ENCODE data around the gene TUT7. TPM values are rescaled to one million over a fixed set of nuclear protein-coding genes. Genes with fewer than 3 reads are reported as not detected.

The TUT7 gene
- total RNA-seq, 1 experiment from 2014 or later: 37.4 TPM

- H3K27me3 Mint-ChIP-seq (ENCODE audit: insufficient read depth, unreplicated experiment): no peaks in the 10 kb centered on the region
- POLR2A ChIA-PET: interaction anchor here (1.0 to 10.4 kb wide), 12 partner anchors 11 to 614 kb away, joined by 3 to 385 read pairs (median 8); partner anchors contain the start of genes ISCA1 and TUT7
- peaks cover 26% of the 10 kb centered on the region for H3K4me1 Mint-ChIP-seq (ENCODE audit: insufficient read depth, unreplicated experiment)
- TF ChIP-seq CTCF (IDR thresholded peaks at IDR 0.05; ENCODE audit: unreplicated experiment): no peak
- intact Hi-C loops (cut with micrococcal nuclease): loop anchor here (5.0 kb wide), 1 partner anchor 37 kb away; no protein-coding TSS in a partner anchor
- H3K9me3 Mint-ChIP-seq (ENCODE audit: unreplicated experiment): peaks cover 20% of the 10 kb centered on the region
- H3K36me3 Mint-ChIP-seq (ENCODE audit: insufficient read depth, unreplicated experiment): peaks cover 12% of the 10 kb centered on the region
- CTCF ChIA-PET: interaction anchor here (0.8 to 3.2 kb wide), 4 partner anchors 19 to 49 kb away, joined by 3 to 16 read pairs (median 4); no protein-coding TSS in a partner anchor
- peak; percentile 34 for DNase-seq (ENCODE audit: unreplicated experiment)
- peak overlapping the region; percentile 97 for H3K27ac Mint-ChIP-seq (ENCODE audit: low read depth, unreplicated experiment)
- BruUV-seq (replicated peaks): no TSS peak
- peak overlapping the region; percentile 21 for H3K4me3 Mint-ChIP-seq (ENCODE audit: unreplicated experiment)
Measured at GRCh38 chr9:86369810-86370209, 15.6 kb upstream of the TUT7 start.

- DNase-seq (ENCODE audit: unreplicated experiment): peak; percentile 93
- H3K27ac Mint-ChIP-seq (ENCODE audit: low read depth, unreplicated experiment): peak overlapping the region; percentile 97
Measured at GRCh38 chr9:86368871-86369521, 14.8 kb upstream of the TUT7 start.

GRCh38 chr9:86361176-86361575, 7.0 kb upstream of the TUT7 start:
- no peak for TF ChIP-seq CTCF (IDR thresholded peaks at IDR 0.05; ENCODE audit: unreplicated experiment)
- Mint-ChIP-seq H3K27ac (ENCODE audit: low read depth, unreplicated experiment) (no peak overlapping the region), H3K4me3 (ENCODE audit: unreplicated experiment) (no peak overlapping the region), H3K4me1 (ENCODE audit: insufficient read depth, unreplicated experiment) (peaks cover 12% of the 10 kb centered on the region), H3K27me3 (ENCODE audit: insufficient read depth, unreplicated experiment) (no peaks in the 10 kb centered on the region), H3K9me3 (ENCODE audit: unreplicated experiment) (no peaks in the 10 kb centered on the region), H3K36me3 (ENCODE audit: insufficient read depth, unreplicated experiment) (peaks cover 5% of the 10 kb centered on the region)
- no TSS peak for BruUV-seq (replicated peaks)
- ChIA-PET CTCF (interaction anchor here (1.6 kb wide), 1 partner anchor 73 kb away, joined by 8 read pairs; no protein-coding TSS in a partner anchor), POLR2A (interaction anchor here (0.6 to 17.3 kb wide), 3 partner anchors 10 to 45 kb away, joined by 3 to 481 read pairs (median 124); no protein-coding TSS in a partner anchor)
- DNase-seq (ENCODE audit: unreplicated experiment): no peak
- intact Hi-C loops (cut with micrococcal nuclease): no loop called here

More at GRCh38 chr9:86368871-86369521, 14.8 kb upstream of the TUT7 start:
- Mint-ChIP-seq H3K9me3 (ENCODE audit: unreplicated experiment) (peaks cover 14% of the 10 kb centered on the region), H3K27me3 (ENCODE audit: insufficient read depth, unreplicated experiment) (no peaks in the 10 kb centered on the region), H3K36me3 (ENCODE audit: insufficient read depth, unreplicated experiment) (peaks cover 12% of the 10 kb centered on the region), H3K4me3 (ENCODE audit: unreplicated experiment) (peak overlapping the region; percentile 21), H3K4me1 (ENCODE audit: insufficient read depth, unreplicated experiment) (peaks cover 26% of the 10 kb centered on the region)
- intact Hi-C loops (cut with micrococcal nuclease): loop anchor here (5.0 kb wide), 1 partner anchor 38 kb away; no protein-coding TSS in a partner anchor
- TF ChIP-seq CTCF (IDR thresholded peaks at IDR 0.05; ENCODE audit: unreplicated experiment): no peak
- ChIA-PET CTCF (interaction anchor here (0.5 to 3.2 kb wide), 3 partner anchors 20 to 39 kb away, joined by 4 to 16 read pairs (median 4); no protein-coding TSS in a partner anchor), POLR2A (interaction anchor here (0.7 to 10.4 kb wide), 15 partner anchors 10 to 614 kb away, joined by 3 to 385 read pairs (median 5); partner anchors contain the start of genes ISCA1 and TUT7)
- BruUV-seq (replicated peaks): no TSS peak

GRCh38 chr9:86359151-86359879, 5.1 kb upstream of the TUT7 start:
- DNase-seq (ENCODE audit: unreplicated experiment): no peak
- Mint-ChIP-seq H3K4me3 (ENCODE audit: unreplicated experiment) (no peak overlapping the region), H3K9me3 (ENCODE audit: unreplicated experiment) (no peaks in the 10 kb centered on the region), H3K27me3 (ENCODE audit: insufficient read depth, unreplicated experiment) (no peaks in the 10 kb centered on the region), H3K4me1 (ENCODE audit: insufficient read depth, unreplicated experiment) (peaks cover 25% of the 10 kb centered on the region), H3K27ac (ENCODE audit: low read depth, unreplicated experiment) (no peak overlapping the region), H3K36me3 (ENCODE audit: insufficient read depth, unreplicated experiment) (peaks cover 5% of the 10 kb centered on the region)
- no TSS peak for BruUV-seq (replicated peaks)
- POLR2A ChIA-PET: interaction anchor here (1.9 to 17.3 kb wide), 3 partner anchors 8 to 47 kb away, joined by 6 to 481 read pairs (median 124); no protein-coding TSS in a partner anchor
- TF ChIP-seq CTCF (IDR thresholded peaks at IDR 0.05; ENCODE audit: unreplicated experiment): no peak
- CTCF ChIA-PET: interaction anchor here (1.2 kb wide), 1 partner anchor 55 kb away, joined by 5 read pairs; no protein-coding TSS in a partner anchor
- intact Hi-C loops (cut with micrococcal nuclease): no loop called here

Data from MCF 10A (cell line).